SHP77 treated with DMSO at 0.1 percent for 48 hours (cell line): ENCODE data around the gene KAT6B.

Experiments used
- DNase-seq: peaks from one replicate; lab custom pipeline; 2025; lab: John Stamatoyannopoulos, UW

The KAT6B gene

GRCh38 chr10:75068523-75068922 lies 242.1 kb downstream of the KAT6B start:
- no peak for DNase-seq

- no peak for DNase-seq
Observed at GRCh38 chr10:75070476-75070875, 244.1 kb downstream of the KAT6B start.

- DNase-seq = no peak
Observed at GRCh38 chr10:75070961-75071428, 244.6 kb downstream of the KAT6B start.

GRCh38 chr10:75071756-75072155 lies 245.4 kb downstream of the KAT6B start:
- no peak for DNase-seq

- DNase-seq = no peak
Observed at GRCh38 chr10:75072727-75073126, 246.3 kb downstream of the KAT6B start.

- no peak for DNase-seq
Observed at GRCh38 chr10:75073442-75073841, 247.0 kb downstream of the KAT6B start.

- DNase-seq = no peak
Observed at GRCh38 chr10:75074711-75075445, 248.5 kb downstream of the KAT6B start.

GRCh38 chr10:75076348-75076747 lies 249.9 kb downstream of the KAT6B start:
- no peak for DNase-seq

- DNase-seq = no peak
Observed at GRCh38 chr10:75079436-75080083, 253.2 kb downstream of the KAT6B start.

GRCh38 chr10:75080554-75080953 lies 254.2 kb downstream of the KAT6B start:
- no peak for DNase-seq

DNA sequence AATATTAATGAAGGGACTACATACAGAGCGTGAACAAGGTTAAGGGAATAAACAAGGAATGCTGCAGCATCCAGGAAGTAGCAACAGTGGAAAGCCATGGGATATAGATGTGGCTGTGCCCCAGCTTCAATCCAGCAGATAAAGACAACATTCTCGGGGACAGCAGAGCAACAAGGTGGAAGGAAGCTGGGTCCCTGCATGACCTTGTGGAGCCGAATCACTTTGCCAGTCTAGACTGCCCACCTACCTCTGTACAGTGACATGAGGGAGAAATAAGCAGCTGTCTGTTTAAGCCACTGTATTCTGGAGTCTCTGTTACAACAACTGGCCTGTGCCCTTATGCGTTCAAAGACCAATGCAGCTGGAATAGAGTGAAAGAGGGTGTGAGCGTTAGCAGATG lies 255.0 kb downstream of the KAT6B start:
- no peak for DNase-seq
